Left lung (tissue), 14 donors: Measurements from ENCODE around the gene RAB11FIP4. TPM values are rescaled to one million over a fixed set of nuclear protein-coding genes. Genes with fewer than 3 reads are reported as not detected.
"Not testable (repeated sequence)": the region's sequence is repeated elsewhere in the genome, so short reads cannot be mapped to it uniquely, and the experiment has no call there.

ENCODE experiments used
- ATAC-seq: fragments of 200-7000 bp; cut with Tn5 transposase; one replicate; pipeline ENCODE4 v1.9.1; 2020; ENCODE audit warnings: moderate library complexity
- DNase-seq, 4 donors: peaks; one replicate each; pipeline ENCODE4 v3.0.0-alpha.2; 2013 to 2020
- H3K27ac ChIP-seq, 2 donors: fragments of 200-600 bp; sonication (generic) in 1 of 2; one replicate each; pipeline versions ENCODE4 v1.5.0 to v1.8.0; 2020 to 2021
- H3K27me3 ChIP-seq, 2 donors: fragments of 200-600 bp; sonication (generic) in 1 of 2; one replicate each; pipeline versions ENCODE4 v1.5.0 to v1.8.0; 2020 to 2021
- H3K36me3 ChIP-seq, 2 donors: fragments of 200-600 bp; sonication (generic) in 1 of 2; one replicate each; pipeline versions ENCODE4 v1.5.0 to v1.8.0; 2020 to 2021
- H3K4me1 ChIP-seq, 2 donors: fragments of 200-600 bp; one replicate each; pipeline ENCODE4 v1.8.0; 2021
- H3K4me3 ChIP-seq, 2 donors: fragments of 200-600 bp; sonication (generic) in 1 of 2; one replicate each; pipeline versions ENCODE4 v1.5.0 to v1.8.0; 2020 to 2021; ENCODE audit warnings: mild to moderate bottlenecking in 1 of 2
- H3K9me3 ChIP-seq, 2 donors: fragments of 200-600 bp; sonication (generic) in 1 of 2; one replicate each; pipeline versions ENCODE4 v1.5.0 to v1.8.0; 2020 to 2021
- CTCF ChIP-seq, 2 donors: fragments of 200-600 bp; sonication (generic) in 1 of 2; IDR thresholded peaks; one replicate each; pipeline versions ENCODE4 v1.5.0 to v1.8.0; 2021; ENCODE audit warnings: antibody characterized with exemption in 2 of 2
- intact Hi-C, 2 donors: fragments of 100-400 bp; cut with DNase I; formaldehyde crosslinking; loops; one replicate each; pipeline versions ENCODE4 v1.11.2 to v1.14.2; 2022
- long read RNA-seq, 12 donors: library from polyadenylated mRNA in 2 of 12; unstranded in 2 of 12; transcript quantifications; one replicate each; pipeline ENCODE4 v2.0.0 and lab custom pipeline, GENCODE V29; 2019 to 2026
- polyA plus RNA-seq, 6 donors: library from polyadenylated mRNA; unstranded; fragments of 120-200 nt; gene quantifications; one replicate each; pipeline ENCODE4 v1.2.1, GENCODE V29; 2013; ENCODE audit not compliant: insufficient read length in 6 of 6
- total RNA-seq, 2 donors: library from RNA; stranded (reverse); fragmentation: NEBNext Ultra II Directional; extraction: Animal tissue kit (Norgen Biotek cat#: 25700); gene quantifications; one replicate each; pipeline ENCODE4 v1.2.1, GENCODE V29; 2021
- donor health status: DM: no; HTN: yes; CAD: no.
- donor health status: DM: no; HTN: no; CAD: no.

The RAB11FIP4 gene
- 10 to 100 TPM; 13.5 to 19.9 TPM for total RNA-seq
- polyA plus RNA-seq, result 1 to 10 TPM; 7.2 to 8.3 (median 8.1) TPM
- long read RNA-seq, donor 1, partial matches to known transcripts, result 0 of 2 reads
- long read RNA-seq, donor 1, other reads (novel, unspliced or antisense), result 0 of 2 reads
- long read RNA-seq, donor 2, partial matches to known transcripts, result 0 of 1 reads
- long read RNA-seq, donor 2, other reads (novel, unspliced or antisense), result 0 of 1 reads
- long read RNA-seq, donor 3, partial matches to known transcripts, result 0 of 1 reads
- long read RNA-seq, donor 3, other reads (novel, unspliced or antisense), result 0 of 1 reads
- long read RNA-seq, donor 4, partial matches to known transcripts, result 0 of 3 reads
- long read RNA-seq, donor 4, other reads (novel, unspliced or antisense), result 0 of 3 reads
- long read RNA-seq, donor 5, result 0 reads
- long read RNA-seq, donor 6, partial matches to known transcripts, result 0 of 2 reads
- long read RNA-seq, donor 6, other reads (novel, unspliced or antisense), result 0 of 2 reads
- long read RNA-seq, donor 7, result 0 reads
- long read RNA-seq, donor 8, partial matches to known transcripts, result 0 of 1 reads
- long read RNA-seq, donor 8, other reads (novel, unspliced or antisense), result 0 of 1 reads
- long read RNA-seq, donor 9, result 0 reads
- long read RNA-seq, donor 10, partial matches to known transcripts, result 1 of 3 reads
- long read RNA-seq, donor 10, other reads (novel, unspliced or antisense), result 0 of 3 reads
- long read RNA-seq, donor 11, result 0 reads
- long read RNA-seq, donor 12, partial matches to known transcripts, result 0 of 1 reads
- long read RNA-seq, donor 12, other reads (novel, unspliced or antisense), result 0 of 1 reads

- intact Hi-C loops, result no loop called here
These were observed at the start of gene RAB11FIP4 for GRCh38 chr17:31391496-31391949. Gene RAB11FIP4, plus strand, starts transcription at chr17:31391675. Its CDS starts 178 bp downstream, at chr17:31391853.

GRCh38 chr17:31345191-31345747 is 46.2 kb upstream of the RAB11FIP4 start:
- intact Hi-C loops, H3K4me3 ChIP-seq, H3K4me1 ChIP-seq, H3K9me3 ChIP-seq, H3K27me3 ChIP-seq, DNase-seq, ATAC-seq, H3K27ac ChIP-seq: not testable (repeated sequence)
- peaks cover 0 to 39% of the 10 kb centered on the region in 2 donors for H3K36me3 ChIP-seq

More at GRCh38 chr17:31391496-31391949, at the start of gene RAB11FIP4:
- Histone ChIP-seq H3K36me3 (no peaks in the 10 kb centered on the region), H3K27ac (no peak within 1 kb of the TSS), H3K27me3 (peaks cover 37 to 83% of the 10 kb centered on the region in 2 donors), H3K4me3 (peak within 1 kb of the TSS; percentile 21 to 39), H3K4me1 (peaks cover 0 to 13% of the 10 kb centered on the region in 2 donors), H3K9me3 (no peaks in the 10 kb centered on the region)
- TF ChIP-seq CTCF (IDR thresholded peaks at IDR 0.05), result no peak
- ATAC-seq (peak; percentile 46), DNase-seq (peak in 1 of 4 donors; percentile 44)

GRCh38 chr17:31349454-31349853 is 42.0 kb upstream of the RAB11FIP4 start:
- TF ChIP-seq CTCF (IDR thresholded peaks at IDR 0.05), result no peak
- no peak for ATAC-seq
- H3K4me1 ChIP-seq, result no peaks in the 10 kb centered on the region
- intact Hi-C loops, result no loop called here
- no peak overlapping the region for H3K4me3 ChIP-seq
- H3K27ac ChIP-seq, result no peak overlapping the region
- H3K9me3 ChIP-seq, result no peaks in the 10 kb centered on the region
- DNase-seq, result no peak
- no peaks in the 10 kb centered on the region for H3K27me3 ChIP-seq
- peaks cover 0 to 53% of the 10 kb centered on the region in 2 donors for H3K36me3 ChIP-seq

GRCh38 chr17:31355935-31356334 is 35.5 kb upstream of the RAB11FIP4 start:
- H3K27me3 ChIP-seq, result no peaks in the 10 kb centered on the region
- TF ChIP-seq CTCF (IDR thresholded peaks at IDR 0.05), result no peak
- peaks cover 0 to 54% of the 10 kb centered on the region in 2 donors for H3K36me3 ChIP-seq
- H3K27ac ChIP-seq, result no peak overlapping the region
- H3K4me3 ChIP-seq, result no peak overlapping the region
- intact Hi-C loops, result no loop called here
- DNase-seq, result no peak
- no peak for ATAC-seq
- H3K4me1 ChIP-seq, result peaks cover 0 to 3% of the 10 kb centered on the region in 2 donors
- H3K9me3 ChIP-seq, result no peaks in the 10 kb centered on the region

- ATAC-seq, result no peak
These were observed 34.4 kb upstream of the RAB11FIP4 start for GRCh38 chr17:31357091-31357490.

More at GRCh38 chr17:31357091-31357490, 34.4 kb upstream of the RAB11FIP4 start:
- Histone ChIP-seq H3K27ac (no peak overlapping the region), H3K9me3 (no peaks in the 10 kb centered on the region), H3K36me3 (peaks cover 0 to 57% of the 10 kb centered on the region in 2 donors), H3K27me3 (no peaks in the 10 kb centered on the region), H3K4me3 (no peak overlapping the region), H3K4me1 (peaks cover 0 to 3% of the 10 kb centered on the region in 2 donors)
- intact Hi-C loops, result no loop called here
- TF ChIP-seq CTCF (IDR thresholded peaks at IDR 0.05), result no peak
- no peak for DNase-seq
